Measurements from ENCODE around the gene PRR15L.
"Not testable (repeated sequence)": the region's sequence is repeated elsewhere in the genome, so short reads cannot be mapped to it uniquely, and the experiment has no call there.

Gene PRR15L

GRCh38 chr17:47989700-47990099 lies 32.0 kb upstream of the PRR15L start:
- in situ Hi-C loops (cut with HindIII; ENCODE audit: low sequenced_read_pairs): loop anchor here (5.0 kb wide), 1 partner anchor 47 kb away; the partner anchor contains the start of gene PNPO

GRCh38 chr17:47989159-47989558 lies 31.5 kb upstream of the PRR15L start:
- in situ Hi-C loops (cut with HindIII; ENCODE audit: low sequenced_read_pairs): no loop called here

GRCh38 chr17:47988445-47988844 lies 30.8 kb upstream of the PRR15L start:
- in situ Hi-C loops (cut with HindIII; ENCODE audit: low sequenced_read_pairs): not testable (repeated sequence)

GRCh38 chr17:47987240-47987835 lies 29.7 kb upstream of the PRR15L start:
- in situ Hi-C loops (cut with HindIII; ENCODE audit: low sequenced_read_pairs): no loop called here

GRCh38 chr17:47986520-47986919 lies 28.8 kb upstream of the PRR15L start:
- in situ Hi-C loops (cut with HindIII; ENCODE audit: low sequenced_read_pairs): no loop called here

- in situ Hi-C loops (cut with HindIII; ENCODE audit: low sequenced_read_pairs): no loop called here
These were observed 26.0 kb upstream of the PRR15L start for GRCh38 chr17:47983492-47984223.

- in situ Hi-C loops (cut with HindIII; ENCODE audit: low sequenced_read_pairs): no loop called here
These were observed 25.1 kb upstream of the PRR15L start for GRCh38 chr17:47982645-47983390.

GRCh38 chr17:47982091-47982617 lies 24.5 kb upstream of the PRR15L start:
- in situ Hi-C loops (cut with HindIII; ENCODE audit: low sequenced_read_pairs): no loop called here

GRCh38 chr17:47981462-47981861 lies 23.8 kb upstream of the PRR15L start:
- in situ Hi-C loops (cut with HindIII; ENCODE audit: low sequenced_read_pairs): no loop called here

GRCh38 chr17:47980541-47980940 lies 22.9 kb upstream of the PRR15L start:
- in situ Hi-C loops (cut with HindIII; ENCODE audit: low sequenced_read_pairs): no loop called here

- in situ Hi-C loops (cut with HindIII; ENCODE audit: low sequenced_read_pairs): no loop called here
These were observed 20.6 kb upstream of the PRR15L start for GRCh38 chr17:47978324-47978723.

GRCh38 chr17:47975823-47976205 lies 18.1 kb upstream of the PRR15L start:
- in situ Hi-C loops (cut with HindIII; ENCODE audit: low sequenced_read_pairs): no loop called here

- in situ Hi-C loops (cut with HindIII; ENCODE audit: low sequenced_read_pairs): no loop called here
These were observed 17.6 kb upstream of the PRR15L start for GRCh38 chr17:47975189-47975822.

GRCh38 chr17:47973541-47973940 lies 15.9 kb upstream of the PRR15L start:
- in situ Hi-C loops (cut with HindIII; ENCODE audit: low sequenced_read_pairs): no loop called here

- in situ Hi-C loops (cut with HindIII; ENCODE audit: low sequenced_read_pairs): no loop called here
These were observed 13.2 kb upstream of the PRR15L start, which contains the start of gene CDK5RAP3 for GRCh38 chr17:47970725-47971499. Gene CDK5RAP3, plus strand, starts transcription at chr17:47971113. Its CDS starts 34 bp downstream, at chr17:47971147.

- in situ Hi-C loops (cut with HindIII; ENCODE audit: low sequenced_read_pairs): no loop called here
These were observed 12.4 kb upstream of the PRR15L start for GRCh38 chr17:47969930-47970724.

- in situ Hi-C loops (cut with HindIII; ENCODE audit: low sequenced_read_pairs): no loop called here
These were observed 11.2 kb upstream of the PRR15L start for GRCh38 chr17:47968836-47969235.

- in situ Hi-C loops (cut with HindIII; ENCODE audit: low sequenced_read_pairs): no loop called here
These were observed 10.0 kb upstream of the PRR15L start for GRCh38 chr17:47967607-47968252.

- in situ Hi-C loops (cut with HindIII; ENCODE audit: low sequenced_read_pairs): no loop called here
These were observed 8.4 kb upstream of the PRR15L start for GRCh38 chr17:47966079-47966519.

Measured in endothelial cell of hepatic sinusoid (primary cell).